Activated CD8-positive, alpha-beta T cell treated with anti-CD3 and anti-CD28 coated beads for 36 hours (primary cell): ENCODE measurements around the gene CACNG4. TPM values are rescaled to one million over a fixed set of nuclear protein-coding genes. Genes with fewer than 3 reads are reported as not detected.

Source experiments
- ATAC-seq: fragments of 200-7000 bp; cut with Tn5 transposase; one replicate; pipeline ENCODE4 v1.10.0; 2021; ENCODE audit warnings: mild to moderate bottlenecking, moderate library complexity
- CTCF ChIA-PET: fragments of 350-600 bp; sonication (Branson Sonifier 250); formaldehyde crosslinking; loops from one replicate; lab custom pipeline; 2021; ENCODE audit warnings: antibody characterized with exemption; lab: Charles Lee
- POLR2A ChIA-PET: fragments of 350-600 bp; sonication (Branson Sonifier 250); formaldehyde crosslinking; loops from one replicate; lab custom pipeline; 2021; ENCODE audit warnings: antibody characterized with exemption; lab: Charles Lee
- DNase-seq: peaks from one replicate; pipeline ENCODE4 v3.0.0-alpha.2; 2020
- H3K27ac Mint-ChIP-seq: one replicate; pipeline ENCODE4 v1.8.0; 2021; ENCODE audit warnings: mild to moderate bottlenecking, mixed read lengths
- H3K27me3 Mint-ChIP-seq: one replicate; pipeline ENCODE4 v1.8.0; 2021; ENCODE audit warnings: mixed read lengths
- H3K36me3 Mint-ChIP-seq: one replicate; pipeline ENCODE4 v1.8.0; 2021; ENCODE audit warnings: low read depth, mixed read lengths
- H3K4me1 Mint-ChIP-seq: one replicate; pipeline ENCODE4 v1.8.0; 2021; ENCODE audit warnings: low read depth, mixed read lengths
- H3K4me3 Mint-ChIP-seq: one replicate; pipeline ENCODE4 v1.8.0; 2021; ENCODE audit warnings: mild to moderate bottlenecking, moderate library complexity, mixed read lengths
- H3K9me3 Mint-ChIP-seq: one replicate; pipeline ENCODE4 v1.8.0; 2021; ENCODE audit warnings: mixed read lengths
- intact Hi-C: fragments of 100-400 bp; cut with micrococcal nuclease; formaldehyde crosslinking; loops from one replicate; pipeline ENCODE4 v1.10.0; 2022
- total RNA-seq, 2 experiments: library from RNA; stranded (reverse); gene quantifications; one replicate each; pipeline ENCODE4 v1.2.3, GENCODE V29; 2021
- TF ChIP-seq, protein P1 (sequence below): fragments of 200-600 bp; IDR thresholded peaks from one replicate; pipeline ENCODE4 v1.8.0; 2022; ENCODE audit warnings: antibody characterized with exemption, mild to moderate bottlenecking

Gene CACNG4
- total RNA-seq, 2 experiments from 2014 or later = not detected

GRCh38 chr17:66956941-66957340 is 7.6 kb upstream of the CACNG4 start:
- no peaks in the 10 kb centered on the region for H3K4me1 Mint-ChIP-seq
- no peak overlapping the region for H3K27ac Mint-ChIP-seq
- no peaks in the 10 kb centered on the region for H3K9me3 Mint-ChIP-seq

DNA sequence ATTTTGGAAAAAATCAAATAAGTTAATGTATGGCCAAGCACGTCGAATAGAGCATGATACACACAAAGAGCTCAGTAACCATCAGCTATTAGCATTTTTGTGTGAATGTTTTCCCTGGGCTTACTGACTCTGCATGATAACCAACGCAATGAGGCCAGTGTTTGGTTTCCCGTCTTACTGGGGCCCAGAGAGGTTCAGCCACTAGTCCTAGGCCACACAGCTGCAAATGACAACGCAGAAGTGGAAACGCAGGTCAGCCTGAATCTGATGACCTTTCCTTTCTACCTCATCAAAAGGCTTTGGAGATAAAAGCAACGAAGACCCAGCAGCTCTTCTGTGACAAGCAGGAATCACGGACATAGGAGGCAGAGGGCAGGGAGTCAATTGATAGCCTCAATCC is 7.2 kb upstream of the CACNG4 start:
- ATAC-seq = no peak
- no peak overlapping the region for H3K4me3 Mint-ChIP-seq
- TF ChIP-seq, protein P1, sequence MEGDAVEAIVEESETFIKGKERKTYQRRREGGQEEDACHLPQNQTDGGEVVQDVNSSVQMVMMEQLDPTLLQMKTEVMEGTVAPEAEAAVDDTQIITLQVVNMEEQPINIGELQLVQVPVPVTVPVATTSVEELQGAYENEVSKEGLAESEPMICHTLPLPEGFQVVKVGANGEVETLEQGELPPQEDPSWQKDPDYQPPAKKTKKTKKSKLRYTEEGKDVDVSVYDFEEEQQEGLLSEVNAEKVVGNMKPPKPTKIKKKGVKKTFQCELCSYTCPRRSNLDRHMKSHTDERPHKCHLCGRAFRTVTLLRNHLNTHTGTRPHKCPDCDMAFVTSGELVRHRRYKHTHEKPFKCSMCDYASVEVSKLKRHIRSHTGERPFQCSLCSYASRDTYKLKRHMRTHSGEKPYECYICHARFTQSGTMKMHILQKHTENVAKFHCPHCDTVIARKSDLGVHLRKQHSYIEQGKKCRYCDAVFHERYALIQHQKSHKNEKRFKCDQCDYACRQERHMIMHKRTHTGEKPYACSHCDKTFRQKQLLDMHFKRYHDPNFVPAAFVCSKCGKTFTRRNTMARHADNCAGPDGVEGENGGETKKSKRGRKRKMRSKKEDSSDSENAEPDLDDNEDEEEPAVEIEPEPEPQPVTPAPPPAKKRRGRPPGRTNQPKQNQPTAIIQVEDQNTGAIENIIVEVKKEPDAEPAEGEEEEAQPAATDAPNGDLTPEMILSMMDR = no peak
- ChIA-PET CTCF (interaction anchor here (0.6 kb wide), 1 partner anchor 244 kb away, joined by 3 read pairs; no protein-coding TSS in a partner anchor), POLR2A (no interaction called here)
- no peaks in the 10 kb centered on the region for H3K4me1 Mint-ChIP-seq
- intact Hi-C loops = no loop called here
- H3K27me3 Mint-ChIP-seq = peaks cover 6% of the 10 kb centered on the region
- H3K27ac Mint-ChIP-seq = no peak overlapping the region
- H3K9me3 Mint-ChIP-seq = no peaks in the 10 kb centered on the region
- H3K36me3 Mint-ChIP-seq = no peaks in the 10 kb centered on the region
- no peak for DNase-seq

More at GRCh38 chr17:66956941-66957340, 7.6 kb upstream of the CACNG4 start:
- ATAC-seq (no peak), DNase-seq (no peak)
- Mint-ChIP-seq H3K36me3 (no peaks in the 10 kb centered on the region), H3K4me3 (no peak overlapping the region), H3K27me3 (peaks cover 2% of the 10 kb centered on the region)
- ChIA-PET POLR2A (no interaction called here), CTCF (interaction anchor here (0.6 kb wide), 1 partner anchor 244 kb away, joined by 3 read pairs; no protein-coding TSS in a partner anchor)
- TF ChIP-seq, protein P1 = no peak
- intact Hi-C loops = no loop called here

GRCh38 chr17:66957951-66958579 is 6.4 kb upstream of the CACNG4 start:
- Mint-ChIP-seq H3K9me3 (no peaks in the 10 kb centered on the region), H3K27me3 (peaks cover 12% of the 10 kb centered on the region), H3K4me1 (no peaks in the 10 kb centered on the region), H3K4me3 (no peak overlapping the region), H3K27ac (no peak overlapping the region), H3K36me3 (no peaks in the 10 kb centered on the region)
- CTCF ChIA-PET = no interaction called here
- TF ChIP-seq, protein P1 = no peak
- ATAC-seq (no peak), DNase-seq (no peak)
- intact Hi-C loops = no loop called here
- POLR2A ChIA-PET = no interaction called here

DNA sequence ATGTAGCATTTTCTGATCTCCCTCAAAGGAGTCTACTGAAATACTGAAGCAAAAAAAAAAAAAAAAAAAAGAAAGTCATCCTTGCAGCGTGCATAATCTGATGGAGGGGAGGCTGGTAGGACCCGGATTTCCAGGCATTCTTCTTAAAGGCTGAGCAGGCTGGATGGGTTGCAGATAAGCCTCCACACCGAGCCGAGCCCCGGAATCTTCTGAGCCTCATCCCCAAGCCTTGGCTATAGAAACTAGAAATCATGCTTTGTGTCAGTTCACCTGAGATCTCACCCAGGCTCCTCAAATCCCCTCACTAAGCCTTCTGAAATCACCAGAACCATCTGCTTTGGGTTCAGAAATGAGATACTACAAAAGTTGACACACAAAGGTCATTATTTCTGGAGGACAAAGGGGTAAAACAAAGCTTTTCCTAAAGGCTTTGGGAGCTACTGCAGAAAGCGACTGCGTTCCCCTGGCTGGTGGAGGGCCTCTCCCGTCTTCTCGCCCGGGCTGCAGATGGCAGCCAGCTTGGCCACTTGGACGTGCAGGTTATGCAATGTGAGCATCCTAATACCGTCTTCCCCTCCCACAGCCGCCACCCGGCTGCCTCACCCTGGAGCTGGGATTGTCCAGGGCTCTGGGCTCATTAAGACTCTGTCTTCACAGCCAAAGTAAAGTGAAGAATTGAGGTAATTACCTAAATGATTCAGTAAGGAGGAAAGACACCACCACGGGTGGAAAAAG is 4.7 kb upstream of the CACNG4 start:
- Mint-ChIP-seq H3K4me1 (peaks cover 3% of the 10 kb centered on the region), H3K9me3 (no peaks in the 10 kb centered on the region), H3K4me3 (no peak overlapping the region), H3K36me3 (no peaks in the 10 kb centered on the region), H3K27me3 (peaks cover 24% of the 10 kb centered on the region), H3K27ac (no peak overlapping the region)
- DNase-seq (no peak), ATAC-seq (no peak)
- TF ChIP-seq, protein P1 = no peak
- ChIA-PET POLR2A (no interaction called here), CTCF (no interaction called here)
- intact Hi-C loops = no loop called here

DNA sequence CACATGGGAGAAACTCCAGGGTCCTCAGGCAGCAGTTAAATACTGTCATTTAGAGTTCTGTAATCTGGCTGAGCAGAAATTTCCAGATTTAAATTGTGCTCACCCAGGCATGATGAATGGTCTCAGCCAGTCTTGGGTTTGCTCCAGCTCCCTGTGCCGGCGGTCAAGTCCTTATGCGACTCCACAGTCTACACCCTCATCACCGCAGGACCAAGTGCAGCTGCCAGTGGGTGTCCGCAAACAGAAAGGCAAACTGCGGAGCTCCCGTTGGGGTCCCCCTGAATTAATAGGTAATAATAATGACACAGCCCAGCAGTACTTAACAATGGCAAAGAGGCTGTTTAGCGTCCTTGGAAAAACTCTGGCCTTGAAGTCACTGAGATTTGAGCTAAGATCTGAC is 3.9 kb upstream of the CACNG4 start:
- no peak for ATAC-seq
- CTCF ChIA-PET = no interaction called here
- H3K27me3 Mint-ChIP-seq = peaks cover 29% of the 10 kb centered on the region
- no peaks in the 10 kb centered on the region for H3K36me3 Mint-ChIP-seq
- H3K9me3 Mint-ChIP-seq = no peaks in the 10 kb centered on the region
- intact Hi-C loops = no loop called here
- DNase-seq = no peak
- no peak overlapping the region for H3K4me3 Mint-ChIP-seq
- POLR2A ChIA-PET = no interaction called here
- TF ChIP-seq, protein P1 = no peak
- peaks cover 3% of the 10 kb centered on the region for H3K4me1 Mint-ChIP-seq
- no peak overlapping the region for H3K27ac Mint-ChIP-seq
